GM19099 (cell line): ENCODE results near the gene CPLANE1.

Experiments used
- POLR2A ChIP-seq: IDR thresholded peaks from 3 replicates; pipeline ENCODE4 v1.6.1; 2011; ENCODE audit warnings: low read depth; ENCODE audit not compliant: insufficient read length; ENCODE audit errors: extremely low read depth

Gene CPLANE1

DNA sequence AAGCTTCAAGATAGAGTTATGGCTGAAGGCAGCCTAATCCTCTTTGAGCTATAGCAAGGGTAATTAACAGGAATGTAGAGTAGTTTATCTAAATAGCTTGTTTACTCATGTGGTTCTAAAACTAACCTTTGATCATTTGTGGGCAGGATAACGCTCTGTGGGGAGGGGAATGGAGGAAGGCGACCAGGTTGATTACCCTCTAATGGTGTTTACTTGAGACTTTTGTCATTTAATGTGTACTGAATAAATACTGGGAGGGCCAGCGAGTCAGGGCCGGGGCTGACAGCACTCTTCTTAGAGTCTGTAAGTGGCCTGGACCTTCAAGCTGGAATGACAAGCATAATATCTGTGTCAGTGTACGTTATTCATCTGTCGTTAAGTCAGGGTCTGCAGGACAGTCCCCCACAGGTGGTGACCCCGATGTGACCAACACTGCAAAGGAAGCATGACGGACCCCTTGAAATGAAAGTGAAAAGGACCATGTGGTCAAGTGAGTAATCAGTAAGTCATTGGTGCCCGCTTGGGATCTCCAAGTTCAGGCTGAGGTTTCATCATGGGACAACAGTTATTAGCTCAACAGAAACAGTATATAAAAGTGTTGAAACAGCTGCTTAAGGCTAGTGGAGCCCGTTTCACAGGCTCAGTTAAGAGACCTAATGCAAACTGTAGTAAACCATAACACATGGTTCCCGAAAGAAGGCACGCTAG lies 162.6 kb downstream of the CPLANE1 start:
- TF ChIP-seq POLR2A = no peak

DNA sequence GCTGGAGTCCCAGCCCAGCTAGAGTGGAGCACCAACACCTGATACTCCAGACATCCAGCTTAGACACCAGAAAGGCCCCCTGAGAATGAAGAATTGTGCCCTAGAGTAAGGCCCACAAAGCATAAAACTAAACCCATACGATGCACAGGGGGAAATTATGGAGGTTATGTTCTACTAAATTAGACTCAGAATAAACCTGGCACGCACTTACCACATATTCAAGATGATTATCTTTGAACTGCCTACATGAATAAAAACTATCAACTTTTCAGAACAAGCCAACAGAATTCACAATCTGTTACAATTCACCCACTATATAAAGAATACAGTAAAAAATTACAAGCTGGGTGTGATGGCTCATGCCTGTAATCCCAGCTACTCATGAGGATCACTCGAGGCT lies 168.5 kb downstream of the CPLANE1 start:
- TF ChIP-seq POLR2A = no peak

- TF ChIP-seq POLR2A = no peak
Observed at GRCh38 chr5:37077146-37077545, 172.0 kb downstream of the CPLANE1 start.

DNA sequence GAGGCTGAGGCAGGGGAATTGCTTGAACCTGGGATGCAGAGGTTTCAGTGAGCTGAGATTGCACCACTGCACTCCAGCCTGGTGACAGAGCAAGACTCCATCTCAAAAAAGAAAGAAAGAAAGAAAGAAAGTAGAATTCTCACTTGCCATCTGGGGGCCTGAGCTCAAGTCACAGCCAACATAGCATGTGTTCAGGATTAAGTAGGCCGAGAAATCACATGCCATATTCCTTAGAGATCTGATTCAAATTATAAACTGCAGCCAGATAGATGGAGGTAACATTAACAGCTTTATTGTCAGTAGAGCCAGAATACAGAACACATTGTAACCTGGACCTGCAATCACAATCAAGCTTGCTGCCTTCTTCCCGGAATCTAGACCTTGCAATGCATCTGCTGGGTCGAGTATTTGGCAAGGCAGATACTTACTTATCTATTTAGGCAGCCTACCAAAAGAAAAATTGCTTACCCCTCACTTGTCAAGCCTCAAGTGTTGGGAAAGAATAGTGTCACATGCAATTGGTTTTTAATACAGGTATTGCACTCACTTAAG lies 173.7 kb downstream of the CPLANE1 start:
- TF ChIP-seq POLR2A = no peak

GRCh38 chr5:37071901-37072581 lies 177.1 kb downstream of the CPLANE1 start:
- no peak for TF ChIP-seq POLR2A

DNA sequence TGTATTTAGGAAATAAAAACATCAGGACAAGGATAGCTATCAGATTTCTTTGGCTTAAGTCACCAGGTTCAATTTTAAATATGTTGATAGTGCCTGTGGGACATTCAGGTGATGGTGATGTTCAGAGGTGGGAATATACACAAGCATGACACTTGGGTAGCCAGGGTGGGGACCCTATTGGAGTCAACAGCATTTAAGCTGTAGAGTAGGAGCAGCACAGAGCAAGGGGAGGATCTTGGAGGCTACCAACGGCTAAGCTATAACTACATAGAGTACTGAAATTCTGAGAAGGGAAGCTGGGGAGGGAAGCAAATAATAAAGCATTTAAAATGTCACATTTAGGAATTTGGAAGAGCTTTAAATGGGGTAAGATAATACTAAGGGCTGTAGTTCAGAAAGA lies 177.7 kb downstream of the CPLANE1 start:
- TF ChIP-seq POLR2A = no peak

DNA sequence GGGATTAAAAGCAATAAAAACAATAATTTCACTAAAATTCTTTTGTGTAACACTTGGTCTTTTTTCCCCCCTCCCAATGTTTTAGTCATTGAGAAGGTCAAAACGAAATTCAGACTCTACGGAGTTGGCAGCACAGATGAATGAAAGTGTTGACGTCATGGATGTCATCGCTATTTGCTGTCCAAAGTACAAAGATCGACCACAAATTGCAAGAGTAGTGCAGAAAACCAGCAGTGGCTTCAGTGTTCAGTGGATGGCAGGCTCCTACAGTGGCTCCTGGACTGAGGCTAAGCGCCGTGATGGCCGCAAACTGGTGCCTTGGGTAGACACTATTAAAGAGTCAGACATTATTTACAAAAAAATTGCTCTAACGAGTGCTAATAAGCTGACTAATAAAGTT lies 184.7 kb downstream of the CPLANE1 start:
- no peak for TF ChIP-seq POLR2A

- TF ChIP-seq POLR2A = no peak
Observed at GRCh38 chr5:37063739-37064138, 185.4 kb downstream of the CPLANE1 start.

DNA sequence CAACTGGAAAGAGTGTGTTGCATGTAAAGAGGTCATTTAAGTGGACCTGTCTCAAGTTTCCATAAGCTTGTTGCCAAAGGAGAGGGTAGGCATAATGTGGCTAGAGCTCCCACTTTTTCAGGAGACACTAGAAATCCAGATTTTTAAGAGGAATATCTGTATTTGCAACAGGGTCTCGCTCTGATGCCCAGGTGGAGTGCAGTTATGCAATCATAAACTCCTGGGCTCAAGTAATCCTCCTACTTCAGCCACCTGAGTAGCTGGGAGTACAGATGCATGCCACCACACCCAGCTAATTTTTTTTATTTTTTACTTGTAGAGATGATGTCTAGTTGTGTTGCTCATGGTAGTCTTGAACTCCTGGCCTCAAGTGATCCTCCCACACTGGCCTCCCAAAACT lies 189.1 kb downstream of the CPLANE1 start:
- no peak for TF ChIP-seq POLR2A

DNA sequence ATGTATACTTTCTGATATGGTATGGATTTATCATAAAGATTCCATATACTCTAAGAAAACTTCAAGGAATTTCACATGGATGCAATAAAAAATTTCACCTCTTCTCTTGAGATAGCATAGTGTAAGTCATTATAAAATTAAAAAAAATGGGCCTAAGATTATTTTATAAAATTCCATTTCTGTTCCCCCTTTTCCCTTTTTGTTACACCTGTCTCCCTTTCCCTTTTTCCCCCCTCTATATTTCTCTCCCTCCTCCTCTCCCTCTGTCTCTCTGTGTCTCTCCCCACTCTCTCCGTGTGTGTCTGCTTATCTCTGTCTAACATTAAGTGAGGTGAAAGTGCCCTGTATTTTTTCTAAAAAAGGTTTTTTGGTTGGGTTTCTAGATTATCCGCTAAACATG lies 192.4 kb downstream of the CPLANE1 start:
- TF ChIP-seq POLR2A = no peak
